Measurements from ENCODE around the gene LOXL4.

The LOXL4 gene

GRCh38 chr10:98294270-98294627 is 26.3 kb upstream of the LOXL4 start:
- DNase-seq = no peak

DNA sequence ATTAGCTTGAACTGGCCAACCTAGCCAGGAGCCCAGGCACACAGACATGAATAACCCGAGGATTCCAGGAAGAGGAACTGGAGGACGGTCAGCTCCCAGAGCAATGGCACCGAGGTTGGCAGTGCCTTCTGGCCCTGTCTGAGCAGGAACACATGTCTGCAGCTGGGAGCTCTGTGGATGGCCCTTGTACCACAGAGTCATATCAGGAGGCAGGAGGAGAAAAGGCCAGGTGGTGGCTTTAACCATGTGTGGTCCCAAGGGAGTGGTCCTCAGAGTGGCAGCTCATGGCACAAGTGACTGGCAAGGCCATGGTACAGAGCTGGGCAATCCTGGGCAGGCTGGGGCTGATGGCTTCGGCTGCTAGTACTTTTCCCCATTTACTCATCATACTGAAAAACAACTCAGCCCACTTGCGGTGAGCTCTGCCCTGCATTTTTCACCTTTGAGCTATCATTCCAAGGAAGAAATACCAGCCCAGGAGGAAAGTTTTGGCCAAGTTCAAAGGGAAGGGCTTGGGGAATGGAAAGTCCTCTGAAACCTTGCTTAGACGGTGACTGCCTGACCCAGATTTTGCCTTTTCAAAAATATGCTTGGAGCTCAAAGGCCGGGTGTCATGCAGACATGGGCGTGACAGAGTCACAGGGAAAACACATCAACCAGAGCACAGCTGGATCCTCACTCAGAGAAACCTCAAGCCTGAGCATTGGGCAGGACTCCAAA is 25.7 kb upstream of the LOXL4 start:
- DNase-seq = no peak

- DNase-seq = no peak
Measured at GRCh38 chr10:98292971-98293370, 25.0 kb upstream of the LOXL4 start.

GRCh38 chr10:98289802-98290209 is 21.8 kb upstream of the LOXL4 start:
- no peak for DNase-seq

- DNase-seq = no peak
Measured at GRCh38 chr10:98287321-98287720, 19.3 kb upstream of the LOXL4 start.

DNA sequence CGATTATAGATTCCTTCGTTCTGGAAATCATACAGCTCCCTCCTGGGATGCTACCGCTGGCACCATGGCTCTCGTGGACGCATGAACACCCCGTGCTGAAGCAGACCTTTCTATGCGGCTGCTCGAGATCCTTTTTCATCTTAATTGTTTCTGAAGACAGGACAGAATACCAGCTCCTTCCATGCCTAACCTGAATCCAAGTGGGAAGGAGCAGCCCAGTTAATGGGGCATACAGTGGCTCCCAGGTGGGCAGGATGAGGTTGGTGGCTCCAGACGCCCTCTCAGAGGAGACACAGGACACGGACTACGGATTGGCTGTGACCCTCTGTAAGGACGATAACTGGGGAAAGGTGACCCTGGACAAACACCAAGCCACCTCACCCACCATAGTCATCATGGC is 18.4 kb upstream of the LOXL4 start:
- no peak for DNase-seq

DNA sequence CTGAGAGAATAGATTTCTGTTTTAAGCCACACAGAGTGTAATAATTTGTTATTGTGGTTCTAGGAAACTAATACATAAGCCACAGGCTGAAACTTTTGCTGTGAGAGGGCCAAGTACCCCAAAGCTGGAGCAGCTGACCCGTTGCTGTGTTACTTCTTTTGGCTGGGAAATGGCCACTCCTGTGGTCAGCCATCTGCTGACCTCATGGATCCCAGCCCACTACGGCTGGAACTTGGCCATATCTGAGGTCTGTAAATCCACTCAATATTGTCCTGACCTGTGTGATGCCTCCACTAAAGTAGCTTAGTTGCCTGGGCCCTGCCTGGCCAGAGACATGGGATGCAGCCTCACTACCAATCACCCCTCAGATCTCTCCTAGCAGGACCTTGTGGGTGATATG is 17.4 kb upstream of the LOXL4 start:
- no peak for DNase-seq

DNA sequence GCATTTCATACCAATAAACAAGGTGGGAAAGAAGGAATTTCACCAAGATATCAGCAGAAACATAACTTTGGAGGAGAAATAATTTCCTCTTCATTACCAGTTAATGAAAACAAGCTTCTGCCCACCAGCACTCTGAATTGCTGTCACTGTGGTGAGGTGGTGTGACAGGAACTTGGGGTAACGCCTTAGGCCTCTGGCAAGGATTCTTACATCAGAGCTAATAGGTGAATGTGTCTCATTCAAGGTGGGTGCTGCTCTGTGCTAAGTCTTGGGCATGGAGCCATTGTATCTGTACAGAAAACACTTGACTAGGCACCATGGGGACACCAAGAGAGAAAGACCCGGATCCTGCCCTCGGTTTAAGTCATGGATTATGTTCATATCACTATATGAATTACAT is 8.3 kb upstream of the LOXL4 start:
- peak; percentile 18 for DNase-seq

DNA sequence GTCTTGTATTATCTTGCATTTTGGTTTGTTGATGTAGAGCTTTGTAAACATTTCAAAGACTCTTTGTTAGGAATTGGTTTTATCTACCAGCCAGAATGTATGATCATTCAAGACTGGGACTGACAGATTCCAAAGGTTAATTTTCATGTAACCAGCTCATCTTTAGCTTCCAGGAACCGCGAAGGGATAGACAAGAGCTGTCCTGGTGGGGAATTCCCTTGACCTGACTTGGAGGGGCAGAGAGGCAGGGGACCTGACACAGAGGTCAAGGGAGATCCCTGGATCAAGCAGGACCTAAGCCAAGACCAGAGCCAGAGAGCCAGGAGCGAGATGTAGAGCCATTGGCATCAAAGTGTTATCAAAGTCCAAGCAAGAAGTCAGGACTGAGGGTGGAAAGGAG is 6.6 kb upstream of the LOXL4 start:
- no peak for DNase-seq

GRCh38 chr10:98273057-98273850 is 5.3 kb upstream of the LOXL4 start:
- peak; percentile 13 for DNase-seq

- peak; percentile 36 for DNase-seq
Measured at GRCh38 chr10:98272656-98273055, 4.7 kb upstream of the LOXL4 start.

GRCh38 chr10:98272245-98272644 is 4.3 kb upstream of the LOXL4 start:
- peak; percentile 20 for DNase-seq

GRCh38 chr10:98270786-98271185 is 2.8 kb upstream of the LOXL4 start:
- no peak for DNase-seq

- DNase-seq = peak; percentile 40
Measured at GRCh38 chr10:98270073-98270740, 2.2 kb upstream of the LOXL4 start.

DNA sequence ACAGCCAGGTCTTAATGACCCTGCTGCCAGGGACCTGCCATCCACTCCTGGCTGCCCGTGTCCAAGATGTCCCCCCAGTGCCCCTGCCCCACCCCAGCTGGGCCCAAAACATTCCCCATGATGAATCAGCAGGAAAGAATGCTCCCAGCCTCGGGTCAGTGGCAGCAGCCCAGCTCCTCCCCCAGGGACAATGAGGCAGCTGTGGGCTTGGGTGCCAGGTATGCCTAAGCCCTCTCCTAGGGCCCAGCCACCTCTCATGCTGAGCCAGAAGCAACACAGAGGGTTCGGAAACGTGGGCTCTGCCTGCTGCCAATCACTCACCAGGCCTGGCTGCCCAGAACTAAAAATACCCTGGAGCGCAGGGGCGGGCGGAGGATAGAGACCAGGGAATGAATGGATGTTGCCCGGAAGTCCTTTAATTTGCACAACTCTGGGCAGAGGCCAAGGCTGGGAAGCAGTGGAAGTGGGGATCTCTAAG is 1.5 kb upstream of the LOXL4 start:
- DNase-seq = peak; percentile 44

- peak; percentile 42 for DNase-seq
Measured at GRCh38 chr10:98268694-98269431, 869 bp upstream of the LOXL4 start.

GRCh38 chr10:98267069-98267893 is 713 bp downstream of the LOXL4 start:
- DNase-seq = no peak

- DNase-seq = no peak
Measured at GRCh38 chr10:98266647-98267046, 1.3 kb downstream of the LOXL4 start.

- DNase-seq = no peak
Measured at GRCh38 chr10:98265403-98266378, 2.3 kb downstream of the LOXL4 start.

DNA sequence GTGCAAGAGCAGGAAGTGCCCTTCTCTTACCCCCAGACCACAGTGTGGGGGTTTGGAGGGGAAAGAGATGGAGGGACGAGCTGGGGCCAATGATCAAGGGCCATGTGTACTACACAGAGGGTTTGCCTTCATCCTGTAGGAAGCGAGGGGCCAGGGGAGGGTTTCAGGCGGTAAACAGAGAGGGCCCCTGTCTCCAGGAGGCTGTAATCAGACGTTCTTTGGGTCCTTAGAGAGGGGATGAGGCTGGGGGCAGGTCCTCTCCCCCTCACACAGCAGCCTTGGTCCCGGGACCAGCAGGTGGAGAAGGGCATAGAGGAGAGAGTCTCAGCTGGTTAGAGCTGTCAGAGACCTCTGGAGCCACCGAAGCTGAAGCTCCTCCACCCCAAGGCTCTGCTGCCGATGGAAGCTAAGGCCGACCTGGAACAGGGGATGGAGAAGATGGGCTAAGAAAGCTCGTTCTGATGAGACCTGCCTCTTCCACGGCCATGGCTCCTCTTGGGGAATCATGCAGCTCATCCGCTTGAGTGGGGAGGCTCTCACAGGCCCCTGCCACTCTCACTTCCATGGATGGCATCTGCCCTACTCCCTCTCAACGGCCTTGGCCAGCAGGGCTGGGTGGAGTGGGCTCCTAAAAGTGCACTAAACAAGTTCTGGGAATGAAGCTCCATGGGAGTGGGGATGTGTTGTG is 3.5 kb downstream of the LOXL4 start:
- DNase-seq = no peak

Measured in activated CD8-positive, alpha-beta memory T cell treated with anti-CD3 and anti-CD28 coated beads, Interleukin-2, amount 50 U/mL, for 48 hours (primary cell).